NCI-H1092 treated with DMSO at 0.1 percent for 48 hours (cell line): ENCODE data around the gene PRIM2.
"Not testable (repeated sequence)": the region's sequence is repeated elsewhere in the genome, so short reads cannot be mapped to it uniquely, and the experiment has no call there.

Experiments used
- DNase-seq: peaks from one replicate; lab custom pipeline; 2025; lab: John Stamatoyannopoulos, UW

PRIM2 gene

DNA sequence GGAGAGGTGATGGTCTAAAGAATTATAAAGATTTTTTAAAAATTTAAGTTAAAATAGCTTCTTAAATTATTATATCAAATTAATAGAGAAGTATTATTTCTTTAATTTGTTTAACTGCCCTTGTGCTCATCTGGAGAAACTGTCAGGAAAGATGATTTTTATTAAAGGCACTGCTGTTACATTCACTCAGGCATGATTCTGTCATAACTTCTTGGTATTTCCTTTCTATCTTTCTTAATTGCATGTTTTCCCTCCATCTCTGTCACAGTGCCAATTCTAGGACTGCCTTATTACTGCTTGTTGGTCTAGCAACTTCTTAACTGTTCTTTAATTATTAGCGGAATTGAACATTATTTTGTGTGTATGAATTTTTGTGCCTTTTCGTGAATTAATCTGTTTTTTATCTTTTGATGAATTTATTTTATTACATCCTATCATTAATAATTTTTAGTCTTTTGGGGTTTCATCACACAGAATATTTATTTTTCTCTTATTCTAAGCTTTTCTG, 47.7 kb downstream of the PRIM2 start:
- DNase-seq, result not testable (repeated sequence)

DNA sequence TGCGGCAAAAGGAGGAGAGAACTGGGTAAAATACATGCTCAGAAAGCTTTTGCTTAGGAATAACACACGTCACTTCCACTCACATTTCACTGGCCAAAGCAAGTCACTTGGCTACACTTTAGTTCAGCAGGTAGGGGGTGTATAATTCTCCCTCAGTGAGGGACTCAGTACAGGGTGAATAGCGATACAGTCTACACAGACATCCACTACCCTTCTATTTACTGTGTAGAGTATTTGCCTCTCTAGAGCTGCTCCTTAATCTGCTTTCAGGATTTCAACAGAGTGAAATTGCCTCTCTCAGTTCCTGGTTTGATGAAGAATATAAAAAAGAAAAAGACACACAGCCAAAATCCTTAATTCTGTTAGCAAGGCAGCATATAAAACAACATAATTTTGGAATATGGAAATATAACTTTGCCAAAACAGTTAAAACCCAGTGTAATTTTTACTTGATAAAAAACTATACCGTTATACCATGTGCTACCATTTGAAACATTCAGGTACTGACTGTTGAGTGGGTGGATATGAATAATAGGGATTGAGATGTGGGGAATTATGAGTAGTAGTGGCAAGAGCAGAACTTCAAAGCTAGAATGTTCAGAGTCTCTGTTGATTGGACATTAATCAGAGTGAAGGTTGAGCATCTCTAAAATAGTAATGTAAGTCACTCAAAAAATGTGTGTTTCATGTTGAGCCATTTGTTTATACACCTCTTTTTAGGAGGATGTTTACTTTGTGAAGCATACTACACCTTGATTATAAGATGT, 51.7 kb downstream of the PRIM2 start:
- not testable (repeated sequence) for DNase-seq

DNA sequence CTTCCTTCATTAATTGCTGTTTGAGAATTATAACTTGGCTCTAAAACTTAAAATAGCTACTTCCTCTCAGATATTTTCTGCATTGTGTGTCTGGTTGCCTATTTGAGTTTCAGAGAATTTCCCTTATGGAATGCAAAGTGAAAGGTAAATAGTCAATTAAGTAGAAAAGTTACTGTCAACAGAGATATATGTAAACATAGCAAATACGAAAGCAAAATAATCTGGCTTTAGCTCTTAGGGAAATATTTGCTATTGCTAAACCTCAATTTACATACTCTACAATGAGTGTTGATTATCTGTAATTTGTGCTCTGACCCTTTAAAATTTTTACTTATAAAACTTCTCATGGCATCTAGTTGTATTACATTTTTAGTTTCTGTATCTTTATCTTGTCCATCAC, 54.3 kb downstream of the PRIM2 start:
- not testable (repeated sequence) for DNase-seq

DNA sequence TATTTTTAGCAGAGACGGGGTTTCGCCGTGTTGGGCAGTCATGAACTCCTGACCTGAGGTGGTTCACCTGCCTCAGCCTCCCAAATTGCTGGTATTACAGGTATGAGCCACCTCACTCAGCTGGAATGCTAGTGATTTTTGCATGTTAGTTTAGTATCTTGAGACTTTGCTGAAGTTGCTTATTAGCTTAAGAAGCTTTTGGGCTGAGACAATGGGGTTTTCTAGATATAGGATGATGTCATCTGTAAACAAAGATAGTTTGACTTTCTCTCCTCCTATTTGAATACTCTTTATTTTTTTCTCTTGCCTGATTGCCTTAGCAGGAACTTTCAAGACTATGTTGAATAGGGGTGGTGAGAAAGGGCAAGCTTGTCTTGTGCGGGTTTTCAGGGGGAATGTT, 57.3 kb downstream of the PRIM2 start:
- DNase-seq, result not testable (repeated sequence)

DNA sequence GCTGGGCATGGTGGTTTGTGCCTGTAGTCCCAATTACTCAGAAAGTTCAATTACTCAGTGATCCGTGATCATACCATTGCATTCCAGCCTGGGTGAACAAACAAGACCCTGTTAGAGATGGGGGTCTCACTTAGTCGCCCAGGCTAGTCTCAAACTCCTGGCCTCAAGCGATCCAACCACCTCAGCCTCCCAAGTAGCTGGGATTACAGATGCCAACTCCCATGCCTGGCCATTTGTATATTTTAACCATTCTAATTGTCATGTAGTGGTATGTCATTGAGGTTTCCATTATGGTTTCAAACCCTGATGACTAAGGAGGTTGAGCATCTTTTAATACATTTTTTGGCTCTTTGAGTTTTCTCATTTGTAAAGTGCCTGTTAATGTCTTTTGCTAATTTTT, 58.7 kb downstream of the PRIM2 start:
- DNase-seq, result not testable (repeated sequence)

DNA sequence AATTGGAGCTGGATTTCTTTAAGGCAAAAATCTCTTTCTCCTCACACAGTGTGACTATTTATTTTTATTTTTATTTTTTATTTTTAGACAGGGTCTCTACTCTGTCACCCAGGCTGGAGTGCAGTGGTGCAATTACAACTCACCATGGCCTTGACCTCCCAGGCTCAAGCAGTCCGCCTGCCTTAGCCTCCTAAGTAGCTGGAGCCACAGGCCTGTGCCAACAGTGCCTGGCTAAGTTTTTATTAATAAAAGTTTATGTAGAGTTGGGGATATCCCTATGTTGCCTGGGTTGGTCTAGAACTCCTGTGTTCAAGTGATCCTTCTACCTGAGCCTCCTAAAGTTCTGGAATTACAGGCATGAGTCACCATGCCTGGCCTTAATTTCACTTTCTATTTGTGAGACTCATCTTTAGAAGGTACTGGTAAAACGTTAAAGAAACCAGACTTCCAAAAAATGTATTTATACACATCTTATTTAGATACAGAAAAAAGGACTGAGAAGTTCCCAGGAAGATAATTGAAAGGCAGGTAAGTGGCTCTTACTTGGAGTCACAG, 71.7 kb downstream of the PRIM2 start:
- not testable (repeated sequence) for DNase-seq

DNA sequence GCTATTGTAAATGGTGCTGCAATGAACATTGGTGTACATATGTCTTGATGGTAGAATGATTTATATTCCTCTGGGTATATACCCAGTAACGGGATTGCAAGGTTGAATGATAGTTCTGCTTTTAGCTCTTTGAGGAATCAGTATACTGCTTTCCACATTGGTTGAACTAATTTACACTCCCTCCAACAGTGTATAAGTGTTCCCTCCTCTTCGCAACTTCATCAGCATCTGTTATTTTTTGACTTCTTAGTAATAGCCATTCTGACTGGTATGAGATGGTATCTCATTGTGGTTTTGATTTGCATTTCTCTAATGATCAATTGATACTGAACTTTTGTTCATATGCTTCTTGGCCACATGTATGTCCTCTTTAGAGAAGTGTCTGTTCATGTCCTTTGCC, 73.4 kb downstream of the PRIM2 start:
- DNase-seq, result not testable (repeated sequence)

DNA sequence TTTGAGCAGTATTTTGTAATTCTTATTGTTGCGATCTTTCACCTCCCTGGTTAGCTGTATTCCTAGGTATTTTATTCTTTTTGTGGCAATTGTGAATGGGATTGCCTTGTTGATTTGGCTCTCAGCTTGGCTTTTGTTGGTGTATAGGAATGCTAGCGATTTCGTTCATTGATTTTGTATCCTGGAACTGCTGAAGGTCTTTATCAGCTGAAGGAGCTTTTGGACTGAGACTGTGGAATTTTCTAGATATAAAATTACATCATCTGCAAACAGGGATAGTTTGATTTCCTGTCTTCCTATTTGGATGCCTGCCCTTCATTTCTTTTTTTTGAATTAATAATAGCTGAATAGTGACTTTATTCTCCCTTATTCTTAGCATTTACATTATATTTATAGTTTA, 74.6 kb downstream of the PRIM2 start:
- not testable (repeated sequence) for DNase-seq

DNA sequence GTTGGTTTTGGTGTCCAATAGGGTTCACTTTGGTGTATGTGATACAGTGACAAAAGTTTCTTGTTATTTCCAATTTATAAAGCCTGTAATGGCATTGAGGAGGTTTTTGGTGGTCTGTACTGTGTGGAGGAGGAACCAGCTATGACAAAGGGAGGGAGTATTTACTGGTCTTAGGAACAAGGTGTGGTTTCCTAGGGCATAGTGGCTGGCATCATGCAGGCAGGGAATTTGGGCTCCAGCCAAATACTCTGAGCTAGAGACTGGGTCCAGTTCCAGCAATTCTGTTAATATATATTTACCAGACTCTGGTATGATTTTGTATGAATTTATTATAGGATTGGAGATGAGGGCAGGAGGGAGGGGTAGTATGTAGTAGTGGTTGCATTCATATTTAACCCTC, 101.9 kb downstream of the PRIM2 start:
- DNase-seq, result not testable (repeated sequence)

DNA sequence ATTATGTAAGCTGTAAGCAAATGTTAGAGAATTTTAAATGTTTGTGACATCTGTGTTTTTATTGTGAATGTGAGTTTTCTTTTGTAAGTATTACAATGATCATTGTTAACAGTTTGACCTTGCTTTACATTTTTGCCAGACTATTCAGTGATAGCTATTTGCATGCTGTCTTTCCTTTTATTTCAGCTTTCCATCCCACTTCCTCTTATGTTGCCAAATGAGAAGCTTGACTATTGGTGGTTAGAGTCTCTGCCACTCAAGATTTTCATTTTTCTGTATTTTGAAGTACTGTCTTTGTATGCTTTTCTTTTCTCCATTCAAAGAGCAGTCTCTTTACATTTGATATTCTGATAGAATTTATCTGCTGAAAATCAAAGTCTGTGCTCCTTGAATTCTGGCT, 104.1 kb downstream of the PRIM2 start:
- no peak for DNase-seq

DNA sequence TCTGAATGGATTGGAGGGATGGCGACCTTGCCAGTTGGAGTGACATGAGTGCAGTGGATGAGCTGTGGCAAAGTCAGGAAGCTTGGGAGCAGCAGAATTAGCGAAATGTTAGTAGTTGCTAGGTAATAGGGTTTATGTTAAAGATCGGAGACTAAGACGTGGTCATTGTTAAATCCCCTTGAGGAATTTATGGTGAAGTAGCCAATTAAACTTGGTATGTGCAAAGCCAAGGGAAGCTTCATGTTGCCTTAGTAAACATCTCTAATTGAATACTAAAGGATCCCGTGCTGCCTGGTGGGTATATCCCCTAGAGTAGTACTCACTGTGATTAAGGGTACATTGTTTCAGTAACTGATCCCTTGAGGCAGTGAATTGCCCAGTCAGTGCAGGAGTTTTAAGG, 106.0 kb downstream of the PRIM2 start:
- DNase-seq, result no peak

DNA sequence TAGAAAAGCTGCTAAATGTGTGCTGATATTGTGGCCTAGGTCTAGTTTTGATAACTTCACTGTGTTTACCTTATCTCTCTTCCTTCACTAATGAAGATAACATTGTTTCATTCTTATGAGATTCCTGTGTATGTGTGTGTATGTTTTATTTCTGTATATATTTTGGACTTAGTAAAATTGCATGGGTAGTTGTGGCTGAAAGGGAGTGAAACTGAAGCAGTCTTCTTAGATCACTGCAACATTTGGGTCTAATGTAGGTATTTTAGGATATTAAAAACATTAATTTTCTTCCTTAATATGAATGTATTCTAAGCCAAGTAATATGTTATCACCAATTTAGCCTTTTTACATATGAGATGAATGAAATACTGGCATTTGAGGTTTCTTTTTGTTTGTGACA, 114.3 kb downstream of the PRIM2 start:
- not testable (repeated sequence) for DNase-seq

DNA sequence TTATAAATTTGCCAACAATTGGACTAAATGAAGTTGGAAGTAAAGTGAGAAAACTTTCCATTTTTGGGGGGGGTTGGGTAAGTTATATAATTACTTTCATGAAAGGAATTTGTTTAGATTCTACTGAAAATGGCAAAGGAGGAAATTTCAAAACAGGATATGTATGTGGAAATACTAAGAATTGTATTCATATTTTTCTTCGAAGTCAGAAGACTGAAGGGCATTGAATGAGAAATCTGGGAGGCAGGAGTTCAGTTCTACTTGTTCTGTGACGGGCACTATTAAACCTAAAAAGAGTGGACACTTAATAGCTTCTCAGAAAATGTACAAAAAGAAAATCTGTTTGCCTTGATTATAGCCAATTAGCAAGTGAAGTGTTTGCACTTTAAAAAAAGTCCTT, 114.7 kb downstream of the PRIM2 start:
- DNase-seq, result no peak

DNA sequence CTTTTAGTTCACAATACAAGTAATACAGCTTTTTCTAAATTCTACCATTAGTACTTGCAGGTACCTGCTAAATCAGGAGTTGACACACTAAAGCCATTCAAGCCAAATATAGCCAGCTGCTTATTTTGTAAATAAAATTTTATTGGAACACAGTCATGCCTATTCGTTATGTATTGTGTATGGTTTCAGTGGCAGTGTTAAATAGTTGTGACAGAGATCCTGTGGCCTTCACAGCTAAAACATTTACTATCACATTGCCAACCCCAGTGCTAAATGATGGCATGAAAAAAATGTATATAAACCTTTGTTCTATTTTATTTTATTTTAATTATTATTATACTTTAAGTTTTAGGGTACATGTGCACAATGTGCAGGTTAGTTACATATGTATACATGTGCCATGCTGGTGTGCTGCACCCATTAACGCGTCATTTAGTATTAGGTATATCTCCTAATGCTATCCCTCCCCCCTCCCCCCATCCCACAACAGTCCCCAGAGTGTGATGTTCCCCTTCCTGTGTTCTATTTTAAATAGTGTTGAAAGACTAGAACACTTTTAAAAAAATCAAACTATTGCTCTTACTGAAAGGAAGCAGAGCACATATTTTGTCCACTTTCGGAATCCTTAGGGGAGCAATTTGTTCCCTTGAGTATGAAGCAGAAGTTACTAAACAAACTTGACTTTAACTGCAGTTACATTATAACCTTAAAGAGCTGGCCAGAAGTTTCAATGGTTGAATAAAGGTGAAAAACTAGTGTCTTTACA, 115.7 kb downstream of the PRIM2 start:
- no peak for DNase-seq

DNA sequence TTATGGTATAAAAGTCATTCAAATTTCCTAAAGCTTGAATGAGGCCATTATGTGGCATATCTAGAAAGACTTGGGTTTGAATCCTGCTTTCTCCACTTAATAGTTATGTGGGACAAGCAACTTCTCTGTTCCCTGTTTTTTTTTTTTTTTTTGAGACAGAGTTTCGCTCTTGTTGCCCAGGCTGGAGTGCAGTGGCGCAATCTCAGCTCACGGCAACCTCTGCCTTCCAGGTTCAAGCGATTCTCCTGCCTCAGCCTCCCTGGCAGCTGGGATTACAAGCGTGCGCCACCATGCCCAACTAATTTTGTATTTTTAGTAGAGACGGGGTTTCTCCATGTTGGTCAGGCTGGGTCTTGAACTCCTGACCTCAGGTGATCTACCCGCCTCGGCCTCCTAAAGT, 116.4 kb downstream of the PRIM2 start:
- DNase-seq, result not testable (repeated sequence)

DNA sequence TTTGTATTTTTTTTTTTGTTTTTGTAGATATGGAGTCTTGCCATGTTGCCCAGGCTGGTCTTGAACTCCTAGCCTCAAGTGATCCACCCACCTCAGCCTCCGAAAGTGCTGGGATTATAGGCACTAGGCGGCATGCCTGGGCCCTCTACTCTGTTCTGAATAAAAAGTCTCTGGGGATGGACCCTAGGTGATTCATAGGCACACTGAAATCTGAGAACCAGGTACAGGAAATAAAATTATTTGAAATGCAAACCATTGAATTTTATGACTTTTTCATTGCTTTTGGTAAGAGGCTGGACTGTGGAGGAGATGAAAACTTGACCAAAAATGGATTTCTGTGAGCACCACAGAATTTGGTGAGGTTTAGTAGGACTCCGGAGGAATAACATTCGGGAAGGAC, 117.5 kb downstream of the PRIM2 start:
- no peak for DNase-seq

DNA sequence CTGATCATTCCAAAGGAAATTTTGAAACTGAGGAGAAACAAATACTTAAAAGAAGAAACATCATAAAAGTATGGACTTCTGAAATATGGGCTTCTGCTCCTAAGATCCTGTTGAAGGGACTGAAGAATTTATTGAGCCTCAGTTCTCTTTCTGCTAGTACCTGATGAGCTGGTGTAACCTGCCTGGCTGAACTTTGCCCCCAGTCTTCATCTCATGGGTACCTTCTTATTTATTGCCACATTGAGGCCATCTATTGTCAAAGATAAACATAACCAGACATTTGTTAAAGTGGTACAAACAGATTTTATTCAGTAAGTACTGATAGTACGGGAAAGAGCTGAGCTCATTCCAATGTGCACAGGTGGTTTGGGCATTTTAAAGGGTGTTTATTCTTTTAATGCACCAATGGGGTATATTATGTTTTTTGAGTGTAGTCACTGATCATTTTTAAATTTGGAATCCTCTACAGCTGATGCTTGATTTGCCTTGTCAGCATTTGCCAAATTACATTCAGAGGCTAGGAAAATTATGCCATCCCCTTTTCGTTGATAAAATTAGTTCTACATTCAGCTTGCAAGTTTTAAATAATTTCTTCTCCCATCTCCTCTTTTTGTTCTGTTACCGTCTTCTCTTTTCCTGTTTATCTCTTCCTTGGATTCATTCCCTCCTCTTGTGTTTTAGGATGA, 118.2 kb downstream of the PRIM2 start:
- no peak for DNase-seq

DNA sequence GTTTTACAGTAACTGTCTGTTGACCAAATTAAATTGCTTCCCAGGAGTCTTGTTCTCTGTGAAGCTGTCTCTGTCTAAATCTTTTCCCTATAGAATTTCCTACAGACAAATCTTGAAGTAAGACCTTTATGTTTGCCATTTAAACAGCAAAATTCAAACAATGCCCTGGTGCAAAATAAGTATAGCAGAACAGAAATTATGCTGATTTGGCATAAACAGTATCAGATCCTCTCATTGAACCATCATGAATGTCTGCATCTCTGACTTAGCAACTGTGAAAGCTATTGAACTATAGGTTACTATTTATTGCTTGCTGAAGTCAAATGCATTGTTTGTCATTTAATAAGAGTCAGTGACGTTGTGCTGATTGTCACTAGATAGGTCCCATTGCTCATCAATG, 123.3 kb downstream of the PRIM2 start:
- not testable (repeated sequence) for DNase-seq

DNA sequence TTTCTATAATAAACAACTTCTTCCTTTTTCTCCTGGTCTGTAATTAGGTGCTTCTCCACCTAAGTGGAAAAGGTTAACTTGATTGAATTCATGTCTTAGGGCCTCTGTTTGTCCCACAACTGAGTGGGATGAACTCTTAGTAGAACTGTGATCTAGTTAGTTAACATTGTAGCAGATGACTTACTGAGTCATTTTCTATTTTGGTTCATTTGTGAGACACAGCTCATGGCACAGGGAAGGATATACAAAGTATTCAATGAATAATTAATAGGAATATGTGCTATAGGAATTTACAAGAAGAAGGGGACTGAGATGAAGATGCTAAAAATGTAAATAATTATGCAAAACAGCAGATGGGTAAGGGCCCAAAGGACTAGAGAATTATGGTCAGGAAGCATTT, 124.7 kb downstream of the PRIM2 start:
- DNase-seq, result not testable (repeated sequence)

DNA sequence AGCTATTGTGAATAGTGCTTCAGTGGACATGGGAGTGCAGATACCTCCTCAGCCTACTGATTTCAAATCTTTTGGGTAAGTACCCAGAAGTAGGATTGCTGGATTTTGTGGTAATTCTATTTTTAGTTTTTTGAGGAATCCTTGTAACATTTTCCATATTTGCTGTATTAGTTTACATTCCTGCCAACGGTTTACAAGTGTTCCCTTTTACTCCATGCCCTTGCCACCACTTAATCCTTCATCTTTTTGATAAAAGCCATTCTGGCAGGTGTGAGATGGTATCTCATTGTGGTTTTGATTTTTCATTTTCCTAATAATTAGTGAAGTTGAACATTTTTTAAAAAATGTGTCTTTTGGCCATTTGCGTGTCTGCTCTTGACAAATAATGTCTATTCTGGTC, 125.8 kb downstream of the PRIM2 start:
- DNase-seq, result not testable (repeated sequence)

DNA sequence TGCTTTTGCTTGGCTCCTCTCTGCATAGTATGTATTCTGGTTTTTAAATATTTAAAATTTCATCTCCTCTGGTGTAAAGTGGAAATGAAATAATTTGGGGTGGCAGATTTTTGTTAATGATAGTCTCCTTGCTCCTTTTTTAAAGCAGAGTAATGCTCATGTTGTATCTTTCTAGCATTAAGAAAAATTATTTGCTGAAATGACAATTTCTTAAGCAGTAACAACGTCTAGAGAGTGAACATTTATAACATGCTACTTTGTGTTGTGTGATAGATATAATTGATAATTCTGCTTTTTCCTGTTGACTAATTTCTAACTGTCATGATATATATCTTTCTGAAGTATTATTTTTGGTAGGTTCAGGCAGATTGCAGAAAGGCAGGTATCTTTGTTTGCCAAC, 127.4 kb downstream of the PRIM2 start:
- DNase-seq, result not testable (repeated sequence)

DNA sequence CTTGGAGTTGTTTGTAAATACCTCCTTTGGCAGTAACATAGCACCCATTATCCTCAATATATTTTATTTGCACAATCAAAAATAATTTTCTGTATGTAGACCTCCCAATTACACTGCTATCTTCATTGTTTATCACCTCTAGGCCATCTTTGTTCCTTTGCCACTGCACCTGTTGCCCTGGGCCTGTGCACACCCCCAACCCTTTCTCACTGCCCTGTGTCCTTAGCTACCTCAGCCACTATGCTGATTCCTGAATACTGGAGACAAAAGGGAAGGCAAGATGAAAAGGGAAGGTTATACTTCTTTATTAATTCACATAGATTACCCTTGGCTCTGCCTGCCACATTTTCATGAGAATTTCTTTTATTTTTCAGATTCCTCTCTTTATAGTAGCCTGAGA, 127.9 kb downstream of the PRIM2 start:
- not testable (repeated sequence) for DNase-seq
